Mammary microvascular endothelial cell (primary cell): ENCODE measurements around the gene ZNF445. TPM values are rescaled to one million over a fixed set of nuclear protein-coding genes. Genes with fewer than 3 reads are reported as not detected.

ENCODE experiments used
- total RNA-seq: library from RNA; depleted of rRNA; stranded (reverse); fragments of >200 nt; gene quantifications from 2 replicates; pipeline ENCODE4 v1.2.3, GENCODE V29; 2015

ZNF445 gene
- total RNA-seq: 3.2 and 3.8 TPM in 2 replicates

DNA sequence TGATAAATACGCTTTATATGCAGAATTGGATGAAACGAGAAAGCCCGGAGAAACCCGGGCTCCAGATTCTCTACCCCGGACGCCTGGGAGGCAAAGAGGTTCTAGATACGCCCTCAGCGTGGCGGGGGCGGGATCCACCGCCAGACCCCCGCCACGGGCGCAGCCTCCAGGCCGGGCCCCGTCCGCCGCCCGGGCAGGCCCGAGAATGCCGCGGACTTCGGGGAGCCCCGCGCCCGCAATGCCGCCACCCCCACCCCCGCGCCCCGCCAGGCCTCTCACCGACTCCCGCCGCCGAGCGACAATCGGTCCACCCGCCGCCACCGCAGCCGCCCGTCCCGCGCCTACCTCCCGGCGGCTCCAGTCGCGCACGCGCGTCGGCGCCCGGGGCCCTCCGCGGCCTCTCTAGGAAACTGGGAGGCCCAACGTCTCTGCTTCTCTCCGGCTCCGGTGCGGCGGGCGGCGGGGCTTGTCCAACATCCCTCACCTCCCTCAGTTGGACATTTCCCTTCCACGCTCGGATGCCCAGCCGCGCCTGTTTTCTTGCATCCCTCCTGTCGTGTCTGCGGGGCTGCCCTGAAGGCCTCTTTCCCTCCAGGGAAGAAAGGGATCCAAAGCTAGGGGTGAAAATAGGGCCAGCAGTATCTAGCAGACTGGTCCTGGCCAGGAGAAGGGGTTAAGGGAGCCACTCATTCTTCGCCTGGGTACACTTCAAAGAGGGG, at the start of gene ZNF445:
Gene ZNF445 (minus strand): TSS at position 359 of the 719 bp plus-strand sequence. CDS start 22,121 bp downstream, outside the sequence.

Other genes starting within 250 kb of the ZNF445 start
- not detected in 2 replicates for gene TOPAZ1, start 235.8 kb downstream of the ZNF445 start, total RNA-seq
- 24.1 and 26.8 TPM in 2 replicates for gene TCAIM, start 138.9 kb downstream of the ZNF445 start, total RNA-seq
- 1.00 and 1.8 TPM in 2 replicates for gene ZKSCAN7, start 77.5 kb upstream of the ZNF445 start, total RNA-seq
- gene ZNF660, start 107.3 kb upstream of the ZNF445 start, total RNA-seq: 0.33 and 0.49 TPM in 2 replicates
- gene ZNF197, start 147.4 kb upstream of the ZNF445 start, total RNA-seq: 4.4 and 5.5 TPM in 2 replicates
- gene ZNF35, start 171.1 kb upstream of the ZNF445 start, total RNA-seq: 11.9 and 12.9 TPM in 2 replicates
- 2.0 and 3.0 TPM in 2 replicates for gene ZNF502, start 235.0 kb upstream of the ZNF445 start, total RNA-seq